NCI-H526 (cell line): ENCODE results near the gene AKAP12.
"Not testable (repeated sequence)": the region's sequence is repeated elsewhere in the genome, so short reads cannot be mapped to it uniquely, and the experiment has no call there.

Experiments
- DNase-seq, 2 experiments: peaks; one replicate each; lab custom pipeline; 2025; lab: John Stamatoyannopoulos, UW

AKAP12 gene

GRCh38 chr6:151341476-151342195 lies 101.9 kb downstream of the AKAP12 start:
- no peak for DNase-seq

GRCh38 chr6:151342750-151343149 lies 103.0 kb downstream of the AKAP12 start:
- not testable (repeated sequence) for DNase-seq

GRCh38 chr6:151349651-151350270 lies 110.0 kb downstream of the AKAP12 start:
- DNase-seq, result no peak

- no peak for DNase-seq
These were observed 110.8 kb downstream of the AKAP12 start for GRCh38 chr6:151350442-151351145.

GRCh38 chr6:151351146-151351700 lies 111.5 kb downstream of the AKAP12 start:
- no peak for DNase-seq

GRCh38 chr6:151351731-151352130 lies 112.0 kb downstream of the AKAP12 start:
- no peak for DNase-seq

GRCh38 chr6:151352410-151353396 lies 112.9 kb downstream of the AKAP12 start:
- DNase-seq, result no peak

GRCh38 chr6:151353795-151354194 lies 114.0 kb downstream of the AKAP12 start:
- DNase-seq, result no peak

- not testable (repeated sequence) for DNase-seq
These were observed 117.2 kb downstream of the AKAP12 start for GRCh38 chr6:151356983-151357382.

GRCh38 chr6:151357758-151358436 lies 118.1 kb downstream of the AKAP12 start:
- DNase-seq, result no peak

- DNase-seq, result no peak
These were observed 118.7 kb downstream of the AKAP12 start for GRCh38 chr6:151358475-151358874.

- DNase-seq, result no peak
These were observed 119.7 kb downstream of the AKAP12 start for GRCh38 chr6:151359486-151359885.

- no peak for DNase-seq
These were observed 125.5 kb downstream of the AKAP12 start for GRCh38 chr6:151365233-151365632.

- DNase-seq, result no peak
These were observed 130.8 kb downstream of the AKAP12 start for GRCh38 chr6:151370509-151371078.

GRCh38 chr6:151372164-151372563 lies 132.4 kb downstream of the AKAP12 start:
- DNase-seq, result no peak

- no peak for DNase-seq
These were observed 134.4 kb downstream of the AKAP12 start for GRCh38 chr6:151374036-151374683.

GRCh38 chr6:151375833-151376232 lies 136.1 kb downstream of the AKAP12 start:
- DNase-seq, result no peak

- DNase-seq, result no peak
These were observed 136.7 kb downstream of the AKAP12 start for GRCh38 chr6:151376440-151376839.

- no peak for DNase-seq
These were observed 137.3 kb downstream of the AKAP12 start for GRCh38 chr6:151377095-151377494.
